ENCODE measurements around the gene SYT7. TPM values are rescaled to one million over a fixed set of nuclear protein-coding genes. Genes with fewer than 3 reads are reported as not detected.

SYT7 gene
- total RNA-seq, 1 experiment from 2014 or later, result 2.5 TPM

DNA sequence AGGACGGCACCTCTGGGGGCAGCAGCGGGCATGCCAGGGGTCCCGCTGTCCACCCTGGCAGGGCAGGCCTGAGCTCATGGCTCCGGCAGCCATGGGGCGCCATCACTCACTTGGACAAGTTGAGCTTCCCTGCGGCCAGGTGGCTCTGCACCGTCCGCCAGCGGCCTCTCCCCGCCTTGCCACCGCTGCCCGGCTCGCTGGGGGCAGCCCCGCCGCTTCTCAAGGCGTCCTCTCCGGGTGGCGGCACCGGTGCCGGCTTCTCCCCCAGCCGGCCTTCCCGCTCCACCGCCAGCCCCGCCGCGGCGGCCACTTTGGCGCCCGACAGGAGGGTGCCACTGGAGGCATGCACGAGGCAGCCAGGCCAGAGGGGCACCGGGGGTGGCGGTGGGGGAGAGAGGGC is 35.0 kb downstream of the SYT7 start:
- in situ Hi-C loops (cut with HindIII; ENCODE audit: low pct_unique_long_range_greater_than_20kb, low sequenced_read_pairs), result no loop called here
- DNase-seq (ENCODE audit: low read depth, low spot score) (no peak), ATAC-seq (no peak)
- Histone ChIP-seq H3K9me3 (ENCODE audit: control insufficient read depth, insufficient read depth, low read depth, low read length) (no peaks in the 10 kb centered on the region), H3K4me1 (ENCODE audit: control insufficient read depth, insufficient read depth, low read length) (no peaks in the 10 kb centered on the region; the same call in 1 of the 2 replicates), H3K36me3 (ENCODE audit: control insufficient read depth, insufficient read depth, low read length) (no peaks in the 10 kb centered on the region), H3K27me3 (ENCODE audit: control insufficient read depth, insufficient read depth, low read length) (no peaks in the 10 kb centered on the region), H3K27ac (ENCODE audit: low read length) (no peak overlapping the region), H3K4me3 (ENCODE audit: low read depth in 2 of 2, low read length in 2 of 2) (no peak overlapping the region)
- ChIA-PET POLR2A (no interaction called here), CTCF (no interaction called here)
- no TSS peak for BruUV-seq (replicated peaks)
- intact Hi-C loops (cut with micrococcal nuclease; ENCODE audit: unreplicated experiment), result no loop called here
- TF ChIP-seq CTCF (IDR thresholded peaks at IDR 0.05), result no peak
- no peak for TF ChIP-seq TCF7L2 (IDR thresholded peaks at IDR 0.05; ENCODE audit: low read depth, low read length)
- no peak for TF ChIP-seq REST (IDR thresholded peaks at IDR 0.05; ENCODE audit: insufficient read depth in 1 of 2, low read depth in 2 of 2, low read length in 1 of 2)
- TF ChIP-seq SIN3A (IDR thresholded peaks at IDR 0.05; ENCODE audit: borderline replicate concordance, insufficient read depth, low read depth, low read length), result no peak
- TF ChIP-seq POLR2AphosphoS5 (IDR thresholded peaks at IDR 0.05; ENCODE audit: low read depth, low read length), result no peak

DNA sequence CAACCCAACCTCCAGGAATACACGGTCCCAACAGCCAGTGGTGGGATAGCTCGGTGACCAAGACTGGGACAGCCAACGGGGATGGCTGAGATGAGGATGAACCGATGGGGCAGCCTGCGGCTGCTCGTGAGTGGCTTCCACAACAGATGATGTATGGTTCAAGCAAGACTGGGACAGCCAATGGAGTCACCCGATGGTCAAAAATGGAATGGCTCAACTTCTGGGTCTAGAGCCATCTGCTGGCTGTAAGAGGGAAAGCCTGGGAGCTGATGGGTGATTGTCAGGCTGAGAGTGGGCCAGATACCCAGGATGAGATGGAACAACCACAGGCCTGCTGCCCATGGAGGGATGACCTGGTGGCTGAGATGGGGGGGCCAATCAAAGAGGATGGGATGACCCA is 35.5 kb downstream of the SYT7 start:
- no TSS peak for BruUV-seq (replicated peaks)
- no peak for TF ChIP-seq REST (IDR thresholded peaks at IDR 0.05; ENCODE audit: insufficient read depth in 1 of 2, low read depth in 2 of 2, low read length in 1 of 2)
- no peak for TF ChIP-seq TCF7L2 (IDR thresholded peaks at IDR 0.05; ENCODE audit: low read depth, low read length)
- no peak for TF ChIP-seq POLR2AphosphoS5 (IDR thresholded peaks at IDR 0.05; ENCODE audit: low read depth, low read length)
- no peak for TF ChIP-seq SIN3A (IDR thresholded peaks at IDR 0.05; ENCODE audit: borderline replicate concordance, insufficient read depth, low read depth, low read length)
- TF ChIP-seq CTCF (IDR thresholded peaks at IDR 0.05), result no peak; the same call in 1 of the 2 replicates
- Histone ChIP-seq H3K4me1 (ENCODE audit: control insufficient read depth, insufficient read depth, low read length) (no peaks in the 10 kb centered on the region; the same call in 1 of the 2 replicates), H3K9me3 (ENCODE audit: control insufficient read depth, insufficient read depth, low read depth, low read length) (no peaks in the 10 kb centered on the region), H3K36me3 (ENCODE audit: control insufficient read depth, insufficient read depth, low read length) (no peaks in the 10 kb centered on the region), H3K4me3 (ENCODE audit: low read depth in 2 of 2, low read length in 2 of 2) (no peak overlapping the region), H3K27ac (ENCODE audit: low read length) (no peak overlapping the region), H3K27me3 (ENCODE audit: control insufficient read depth, insufficient read depth, low read length) (no peaks in the 10 kb centered on the region)
- in situ Hi-C loops (cut with HindIII; ENCODE audit: low pct_unique_long_range_greater_than_20kb, low sequenced_read_pairs) (no loop called here), intact Hi-C loops (cut with micrococcal nuclease; ENCODE audit: unreplicated experiment) (no loop called here)
- POLR2A ChIA-PET, result no interaction called here
- ATAC-seq, result no peak
- CTCF ChIA-PET, result no interaction called here
- DNase-seq (ENCODE audit: low read depth, low spot score), result no peak
